Measurements from ENCODE around the gene C16orf92. TPM values are rescaled to one million over a fixed set of nuclear protein-coding genes. Genes with fewer than 3 reads are reported as not detected.

C16orf92 gene
- total RNA-seq, 1 experiment from 2014 or later: not detected

DNA sequence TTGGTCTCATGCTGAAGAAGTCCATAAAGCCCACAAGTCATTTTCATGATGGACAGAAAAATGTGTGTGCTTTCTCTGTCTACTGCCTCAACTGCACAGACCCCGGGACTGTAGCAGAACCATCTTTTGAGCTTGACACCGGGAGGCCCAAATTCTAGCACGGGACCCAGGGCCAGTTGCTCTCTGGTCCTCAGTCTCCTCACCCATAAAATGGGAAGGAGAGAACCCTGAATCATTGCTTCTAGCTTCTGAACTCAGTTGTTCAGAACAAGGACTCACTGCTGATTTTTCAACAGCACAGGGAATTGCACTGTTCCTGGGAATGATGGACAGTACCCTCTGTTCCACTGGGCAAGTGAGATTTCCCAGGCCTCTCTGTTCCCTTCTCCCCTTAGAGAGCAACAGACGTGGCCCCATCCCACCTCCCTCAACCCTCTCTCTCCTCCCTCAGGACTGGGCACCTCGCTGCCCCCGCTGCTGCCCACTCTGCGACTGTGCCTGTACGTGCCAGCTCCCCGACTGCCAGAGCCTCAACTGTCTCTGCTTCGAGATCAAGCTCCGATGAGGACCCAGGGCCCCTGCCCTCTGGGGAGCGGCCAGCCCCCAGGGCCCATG is 40.4 kb downstream of the C16orf92 start (continued):
- TF ChIP-seq, protein P1, sequence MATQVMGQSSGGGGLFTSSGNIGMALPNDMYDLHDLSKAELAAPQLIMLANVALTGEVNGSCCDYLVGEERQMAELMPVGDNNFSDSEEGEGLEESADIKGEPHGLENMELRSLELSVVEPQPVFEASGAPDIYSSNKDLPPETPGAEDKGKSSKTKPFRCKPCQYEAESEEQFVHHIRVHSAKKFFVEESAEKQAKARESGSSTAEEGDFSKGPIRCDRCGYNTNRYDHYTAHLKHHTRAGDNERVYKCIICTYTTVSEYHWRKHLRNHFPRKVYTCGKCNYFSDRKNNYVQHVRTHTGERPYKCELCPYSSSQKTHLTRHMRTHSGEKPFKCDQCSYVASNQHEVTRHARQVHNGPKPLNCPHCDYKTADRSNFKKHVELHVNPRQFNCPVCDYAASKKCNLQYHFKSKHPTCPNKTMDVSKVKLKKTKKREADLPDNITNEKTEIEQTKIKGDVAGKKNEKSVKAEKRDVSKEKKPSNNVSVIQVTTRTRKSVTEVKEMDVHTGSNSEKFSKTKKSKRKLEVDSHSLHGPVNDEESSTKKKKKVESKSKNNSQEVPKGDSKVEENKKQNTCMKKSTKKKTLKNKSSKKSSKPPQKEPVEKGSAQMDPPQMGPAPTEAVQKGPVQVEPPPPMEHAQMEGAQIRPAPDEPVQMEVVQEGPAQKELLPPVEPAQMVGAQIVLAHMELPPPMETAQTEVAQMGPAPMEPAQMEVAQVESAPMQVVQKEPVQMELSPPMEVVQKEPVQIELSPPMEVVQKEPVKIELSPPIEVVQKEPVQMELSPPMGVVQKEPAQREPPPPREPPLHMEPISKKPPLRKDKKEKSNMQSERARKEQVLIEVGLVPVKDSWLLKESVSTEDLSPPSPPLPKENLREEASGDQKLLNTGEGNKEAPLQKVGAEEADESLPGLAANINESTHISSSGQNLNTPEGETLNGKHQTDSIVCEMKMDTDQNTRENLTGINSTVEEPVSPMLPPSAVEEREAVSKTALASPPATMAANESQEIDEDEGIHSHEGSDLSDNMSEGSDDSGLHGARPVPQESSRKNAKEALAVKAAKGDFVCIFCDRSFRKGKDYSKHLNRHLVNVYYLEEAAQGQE (IDR thresholded peaks at IDR 0.05; ENCODE audit: low read depth): no peak
- no peak for TF ChIP-seq POLR2AphosphoS5 (IDR thresholded peaks at IDR 0.05; ENCODE audit: low read depth, low read length)
- TF ChIP-seq CEBPB (IDR thresholded peaks at IDR 0.05; ENCODE audit: low read depth): no peak
- TF ChIP-seq TCF7L2 (IDR thresholded peaks at IDR 0.05; ENCODE audit: borderline replicate concordance, extremely low read depth, insufficient read depth, insufficient read length): no peak
- no peak for TF ChIP-seq RAD21 (IDR thresholded peaks at IDR 0.05; ENCODE audit: low read depth)
- no peak for TF ChIP-seq JUND (IDR thresholded peaks at IDR 0.05)
- TF ChIP-seq SRF (IDR thresholded peaks at IDR 0.05; ENCODE audit: low read depth): no peak
- TF ChIP-seq FOSL1 (IDR thresholded peaks at IDR 0.05; ENCODE audit: low read depth): no peak
- TF ChIP-seq, protein P2, sequence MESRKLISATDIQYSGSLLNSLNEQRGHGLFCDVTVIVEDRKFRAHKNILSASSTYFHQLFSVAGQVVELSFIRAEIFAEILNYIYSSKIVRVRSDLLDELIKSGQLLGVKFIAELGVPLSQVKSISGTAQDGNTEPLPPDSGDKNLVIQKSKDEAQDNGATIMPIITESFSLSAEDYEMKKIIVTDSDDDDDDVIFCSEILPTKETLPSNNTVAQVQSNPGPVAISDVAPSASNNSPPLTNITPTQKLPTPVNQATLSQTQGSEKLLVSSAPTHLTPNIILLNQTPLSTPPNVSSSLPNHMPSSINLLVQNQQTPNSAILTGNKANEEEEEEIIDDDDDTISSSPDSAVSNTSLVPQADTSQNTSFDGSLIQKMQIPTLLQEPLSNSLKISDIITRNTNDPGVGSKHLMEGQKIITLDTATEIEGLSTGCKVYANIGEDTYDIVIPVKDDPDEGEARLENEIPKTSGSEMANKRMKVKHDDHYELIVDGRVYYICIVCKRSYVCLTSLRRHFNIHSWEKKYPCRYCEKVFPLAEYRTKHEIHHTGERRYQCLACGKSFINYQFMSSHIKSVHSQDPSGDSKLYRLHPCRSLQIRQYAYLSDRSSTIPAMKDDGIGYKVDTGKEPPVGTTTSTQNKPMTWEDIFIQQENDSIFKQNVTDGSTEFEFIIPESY (IDR thresholded peaks at IDR 0.05; ENCODE audit: extremely low read depth, insufficient replicate concordance, low read length): no peak
- no peak for TF ChIP-seq ZNF274 (IDR thresholded peaks at IDR 0.05; ENCODE audit: low read depth, low read length)
